ENCODE measurements around the gene CDK1. TPM values are rescaled to one million over a fixed set of nuclear protein-coding genes. Genes with fewer than 3 reads are reported as not detected.

CDK1 gene
- polyA plus RNA-seq, 1 donor (not counting 4 experiments of a cell fraction or from before 2014, with no cell fraction given) = 43.8 TPM

- no peak overlapping the region for H2AFZ ChIP-seq (ENCODE audit: control insufficient read depth, low read length)
- no peaks in the 10 kb centered on the region for H3K9me3 ChIP-seq (ENCODE audit: control insufficient read depth, low read depth, low read length)
- no peaks in the 10 kb centered on the region for H4K20me1 ChIP-seq (ENCODE audit: control insufficient read depth, extremely low read depth, insufficient read depth, low read length)
- TF ChIP-seq EZH2 (IDR thresholded peaks at IDR 0.05; ENCODE audit: low read length) (no peak), CTCF (optimal IDR thresholded peaks at IDR 0.05 in 1 of 3, IDR thresholded peaks at IDR 0.05 in 1 of 3, conservative IDR thresholded peaks at IDR 0.05 in 1 of 3; ENCODE audit: extremely low read depth in 1 of 3, insufficient read depth in 2 of 3, low read length in 3 of 3) (no peak)
- H3K4me2 ChIP-seq (ENCODE audit: control insufficient read depth, extremely low read depth, insufficient read depth, low read depth, low read length) = no peak overlapping the region
- H3K9ac ChIP-seq (ENCODE audit: control insufficient read depth, extremely low read depth, insufficient read depth, low read length) = no peak overlapping the region
- no peaks in the 10 kb centered on the region for H3K79me2 ChIP-seq (ENCODE audit: control insufficient read depth, insufficient read depth, low read length)
- dilution Hi-C loops (cut with MboI; ENCODE audit: extremely low pct_ligation_motif_present, low sequenced_read_pairs) = no loop called here
- H3K27ac ChIP-seq (ENCODE audit: control insufficient read depth, insufficient read depth, low read length) = no peak overlapping the region
- no peaks in the 10 kb centered on the region for H3K9me1 ChIP-seq (ENCODE audit: control insufficient read depth, extremely low read depth, insufficient read depth, low read length)
- DNase-seq (ENCODE audit: low read depth, low spot score) (no peak), FAIRE-seq (no peak)
- H3K27me3 ChIP-seq (ENCODE audit: control insufficient read depth, extremely low read depth, insufficient read depth, low read length) = no peaks in the 10 kb centered on the region
- H3K4me3 ChIP-seq (ENCODE audit: control insufficient read depth in 2 of 3, extremely low read depth in 1 of 3, insufficient read depth in 2 of 3, low read depth in 1 of 3, low read length in 3 of 3) = no peak overlapping the region
- peaks cover 3% of the 10 kb centered on the region for H3K4me1 ChIP-seq (ENCODE audit: control insufficient read depth, extremely low read depth, insufficient read depth, low read length)
- no peaks in the 10 kb centered on the region for H3K36me3 ChIP-seq (ENCODE audit: control insufficient read depth in 2 of 2, extremely low read depth in 1 of 2, insufficient read depth in 2 of 2, low read length in 2 of 2)
These were observed 32.3 kb downstream of the CDK1 start for GRCh38 chr10:60810437-60811182.

GRCh38 chr10:60816628-60817397 lies 38.5 kb downstream of the CDK1 start:
- H3K27ac ChIP-seq (ENCODE audit: control insufficient read depth, insufficient read depth, low read length) = no peak overlapping the region
- H3K27me3 ChIP-seq (ENCODE audit: control insufficient read depth, extremely low read depth, insufficient read depth, low read length) = no peaks in the 10 kb centered on the region
- DNase-seq (ENCODE audit: low read depth, low spot score) (peak; percentile 30), FAIRE-seq (peak; percentile 73)
- TF ChIP-seq CTCF (optimal IDR thresholded peaks at IDR 0.05 in 1 of 3, IDR thresholded peaks at IDR 0.05 in 1 of 3, conservative IDR thresholded peaks at IDR 0.05 in 1 of 3; ENCODE audit: extremely low read depth in 1 of 3, insufficient read depth in 2 of 3, low read length in 3 of 3) (peak; percentile 64 to 80 (median 76)), EZH2 (IDR thresholded peaks at IDR 0.05; ENCODE audit: low read length) (no peak)
- no peaks in the 10 kb centered on the region for H3K9me3 ChIP-seq (ENCODE audit: control insufficient read depth, low read depth, low read length)
- no peak overlapping the region for H3K4me3 ChIP-seq (ENCODE audit: control insufficient read depth in 2 of 3, extremely low read depth in 1 of 3, insufficient read depth in 2 of 3, low read depth in 1 of 3, low read length in 3 of 3)
- H4K20me1 ChIP-seq (ENCODE audit: control insufficient read depth, extremely low read depth, insufficient read depth, low read length) = no peaks in the 10 kb centered on the region
- H3K9ac ChIP-seq (ENCODE audit: control insufficient read depth, extremely low read depth, insufficient read depth, low read length) = no peak overlapping the region
- H2AFZ ChIP-seq (ENCODE audit: control insufficient read depth, low read length) = no peak overlapping the region
- H3K4me1 ChIP-seq (ENCODE audit: control insufficient read depth, extremely low read depth, insufficient read depth, low read length) = no peaks in the 10 kb centered on the region
- no peak overlapping the region for H3K4me2 ChIP-seq (ENCODE audit: control insufficient read depth, extremely low read depth, insufficient read depth, low read depth, low read length)
- no peaks in the 10 kb centered on the region for H3K9me1 ChIP-seq (ENCODE audit: control insufficient read depth, extremely low read depth, insufficient read depth, low read length)
- H3K36me3 ChIP-seq (ENCODE audit: control insufficient read depth in 2 of 2, extremely low read depth in 1 of 2, insufficient read depth in 2 of 2, low read length in 2 of 2) = no peaks in the 10 kb centered on the region
- dilution Hi-C loops (cut with MboI; ENCODE audit: extremely low pct_ligation_motif_present, low sequenced_read_pairs) = no loop called here
- no peaks in the 10 kb centered on the region for H3K79me2 ChIP-seq (ENCODE audit: control insufficient read depth, insufficient read depth, low read length)
